Stimulated activated CD4-positive, alpha-beta T cell treated with anti-CD3 and anti-CD28 coated beads, Interleukin-15, amount 100 ng/mL, for 1 hour (primary cell): Measurements from ENCODE around the gene LRP10.

Source experiments
- DNase-seq, 2 donors: peaks; one replicate each; pipeline ENCODE4 v3.0.0-alpha.2; 2020; ENCODE audit warnings: low read depth in 1 of 2, low spot score in 1 of 2

LRP10 gene

DNA sequence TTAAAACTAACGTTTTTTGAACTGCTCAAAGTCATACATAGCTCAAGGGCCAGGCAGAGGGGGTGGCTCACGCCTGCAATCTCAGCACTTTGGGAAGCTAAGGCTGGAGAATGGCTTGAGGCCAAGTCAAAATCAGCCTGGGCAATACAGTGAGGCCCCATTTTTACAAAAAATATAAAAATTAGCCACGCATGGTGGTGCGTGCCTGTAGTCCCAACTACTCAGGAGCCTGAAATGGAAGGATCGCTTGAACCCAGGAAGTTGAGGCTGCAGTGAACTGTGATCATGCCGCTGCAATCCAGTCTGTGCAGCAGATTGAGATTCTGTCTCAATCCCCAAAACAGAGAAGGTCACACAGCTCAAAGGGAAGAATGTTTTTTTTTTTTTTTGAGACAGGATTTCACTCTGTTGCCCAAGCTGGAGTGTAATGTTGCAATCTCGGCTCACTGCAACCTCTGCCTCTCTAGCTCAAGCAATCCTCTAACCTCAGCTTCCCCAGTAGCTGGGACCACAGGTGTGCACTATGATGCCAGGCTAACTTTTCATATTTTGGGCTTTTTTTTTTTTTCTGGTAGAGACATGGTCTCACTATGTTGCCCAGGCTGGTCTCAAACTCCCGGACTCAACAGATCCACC lies 44.5 kb downstream of the LRP10 start:
- DNase-seq: no peak

DNA sequence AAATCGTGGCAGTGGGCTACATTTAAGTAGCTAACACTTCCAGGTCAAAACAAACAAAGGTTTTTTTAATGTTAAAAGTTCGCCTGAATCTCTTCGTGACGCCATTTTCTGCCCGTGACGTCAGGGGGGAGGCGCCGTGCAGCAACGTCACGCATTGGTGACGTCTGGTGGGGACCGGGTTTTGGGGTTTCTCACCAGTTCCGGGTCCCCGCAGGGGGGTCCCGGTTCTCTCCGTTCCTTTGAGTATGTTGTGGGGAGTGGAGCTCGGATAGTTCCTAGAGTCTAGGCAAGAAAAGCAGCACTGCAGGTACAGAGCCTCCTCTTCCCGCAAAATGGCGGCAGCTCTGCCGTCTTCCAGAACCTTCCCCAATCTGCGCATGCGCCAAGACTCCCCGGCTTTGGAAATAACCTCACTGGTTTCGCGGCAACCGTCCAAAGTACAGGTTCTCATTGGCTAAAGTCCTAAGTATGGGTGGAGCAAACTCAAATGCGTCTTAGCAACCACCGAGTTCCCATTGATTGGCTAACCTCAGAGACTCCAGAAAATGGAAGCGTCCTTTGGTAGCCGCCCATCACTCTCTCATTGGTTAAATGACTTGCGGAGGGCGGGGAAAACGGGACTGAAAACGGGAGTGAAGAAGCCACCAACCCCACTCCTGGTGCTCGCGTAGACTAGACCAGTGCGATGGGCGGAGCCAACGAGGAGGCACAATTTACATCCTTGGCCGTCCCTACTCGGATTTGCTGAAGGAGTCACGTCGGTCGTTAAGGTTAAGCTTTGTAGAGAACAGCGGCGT lies 47.5 kb downstream of the LRP10 start, which contains the start of gene RBM23:
Gene RBM23, minus strand, starts transcription at position 346 of the 797 bp plus-strand sequence.
- peak; percentile 97 to 98 for DNase-seq

DNA sequence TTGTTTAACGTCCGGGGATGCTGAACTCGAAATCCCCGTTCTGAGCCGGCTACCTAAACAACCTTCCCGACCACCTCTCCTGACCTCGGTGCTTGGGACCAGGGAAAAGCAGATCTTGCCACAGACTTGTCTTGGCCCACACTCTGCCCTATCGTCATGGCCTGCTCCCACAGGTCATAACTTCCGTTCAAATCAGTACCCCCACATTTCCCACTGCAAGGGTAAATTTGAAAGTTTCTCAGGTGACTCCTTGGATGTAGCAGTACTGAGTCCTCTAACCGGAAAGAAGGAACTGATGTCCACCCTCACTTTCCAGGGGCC lies 48.0 kb downstream of the LRP10 start:
- no peak for DNase-seq

DNA sequence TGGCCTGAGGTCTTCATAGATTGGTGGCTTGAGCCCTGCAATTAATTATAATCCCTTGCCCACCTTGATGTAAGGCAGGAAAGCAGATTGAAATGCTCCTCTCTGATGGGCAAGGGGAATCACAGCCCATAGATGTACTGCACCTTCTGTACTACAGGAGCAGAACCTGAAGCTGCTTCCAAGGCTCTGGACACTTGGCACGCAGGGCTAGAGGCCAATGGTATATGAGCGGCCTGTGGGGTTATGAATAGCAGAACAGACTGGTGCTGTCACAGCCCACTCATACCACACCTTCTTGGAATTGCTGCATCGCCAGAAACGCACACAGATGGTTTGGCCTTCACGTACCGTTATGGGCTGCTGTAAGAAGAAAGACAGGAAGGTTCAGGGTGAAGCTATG lies 49.2 kb downstream of the LRP10 start:
- no peak for DNase-seq

DNA sequence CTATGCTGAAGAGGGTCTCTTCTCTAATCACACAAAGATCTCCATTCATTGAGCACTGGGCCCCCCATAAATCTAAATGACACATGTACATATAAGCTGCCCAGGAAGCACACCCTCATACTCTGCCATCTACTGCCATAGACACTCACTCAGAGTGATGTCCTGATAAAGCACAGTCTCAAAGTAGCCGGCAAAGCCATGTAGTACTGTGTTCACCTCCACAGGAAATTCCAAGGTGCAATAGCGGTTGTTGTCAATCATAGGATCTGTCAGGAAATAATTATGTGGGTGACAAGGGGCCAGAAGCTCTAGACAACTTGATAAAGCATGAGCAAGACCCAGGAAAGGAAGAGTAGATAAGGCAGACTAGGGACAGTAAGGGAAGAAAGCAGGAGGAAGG lies 50.8 kb downstream of the LRP10 start:
- DNase-seq: no peak

DNA sequence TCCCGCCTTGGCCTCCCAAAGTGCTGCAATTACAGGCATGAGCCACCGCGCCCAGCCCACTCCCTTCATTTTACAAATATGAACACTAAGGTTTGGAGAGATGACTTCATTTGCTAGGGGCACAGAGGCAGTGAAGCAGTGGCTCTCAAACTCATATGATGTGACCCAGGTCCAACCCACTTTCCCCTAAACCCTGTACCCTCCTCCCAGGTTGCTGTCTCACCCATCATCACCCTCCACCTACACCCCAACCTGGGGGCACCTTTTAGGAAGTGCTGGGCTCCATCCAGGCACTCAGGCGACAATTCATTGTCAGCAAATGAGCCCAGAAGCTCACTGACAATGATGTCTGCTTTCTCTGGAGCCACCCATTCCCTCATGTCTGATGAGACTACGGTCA lies 52.2 kb downstream of the LRP10 start:
- no peak for DNase-seq

DNA sequence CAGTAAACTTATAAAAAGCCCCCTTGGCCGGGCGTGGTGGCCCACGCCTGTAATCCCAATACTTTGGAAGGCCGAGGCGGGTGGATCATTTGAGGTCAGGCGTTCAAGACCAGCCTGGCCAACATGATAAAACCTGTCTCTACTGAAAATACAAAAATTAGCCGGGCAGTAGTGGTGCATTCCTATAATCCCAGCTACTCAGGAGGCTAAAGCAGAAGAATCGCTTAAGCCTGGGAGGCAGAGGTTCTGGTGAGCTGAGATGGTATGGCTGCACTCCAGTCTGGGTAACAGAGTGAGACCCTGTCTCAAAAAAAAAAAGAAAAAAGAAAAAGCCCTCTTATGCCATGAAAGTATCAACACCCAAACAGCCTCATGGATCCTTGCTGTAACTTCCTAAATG lies 54.0 kb downstream of the LRP10 start:
- no peak for DNase-seq

DNA sequence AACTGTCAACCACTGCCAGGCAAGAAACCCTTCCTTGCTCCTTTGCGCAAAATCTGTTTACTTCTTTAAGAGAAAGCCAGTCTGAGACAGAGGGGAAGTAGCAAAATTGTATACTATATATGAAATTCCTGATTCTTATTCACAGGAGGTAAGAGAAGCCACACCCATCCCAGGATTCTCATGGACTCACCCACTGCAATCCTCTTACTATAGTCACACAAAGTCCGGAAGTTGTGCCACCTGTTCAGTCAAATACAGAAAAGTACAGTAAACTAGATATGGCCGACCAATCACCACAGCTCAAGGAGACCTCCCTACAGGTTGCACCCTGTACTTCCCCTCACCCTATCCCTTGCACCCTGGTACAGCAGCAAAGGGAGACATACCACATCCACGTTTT lies 54.8 kb downstream of the LRP10 start:
- no peak for DNase-seq

DNA sequence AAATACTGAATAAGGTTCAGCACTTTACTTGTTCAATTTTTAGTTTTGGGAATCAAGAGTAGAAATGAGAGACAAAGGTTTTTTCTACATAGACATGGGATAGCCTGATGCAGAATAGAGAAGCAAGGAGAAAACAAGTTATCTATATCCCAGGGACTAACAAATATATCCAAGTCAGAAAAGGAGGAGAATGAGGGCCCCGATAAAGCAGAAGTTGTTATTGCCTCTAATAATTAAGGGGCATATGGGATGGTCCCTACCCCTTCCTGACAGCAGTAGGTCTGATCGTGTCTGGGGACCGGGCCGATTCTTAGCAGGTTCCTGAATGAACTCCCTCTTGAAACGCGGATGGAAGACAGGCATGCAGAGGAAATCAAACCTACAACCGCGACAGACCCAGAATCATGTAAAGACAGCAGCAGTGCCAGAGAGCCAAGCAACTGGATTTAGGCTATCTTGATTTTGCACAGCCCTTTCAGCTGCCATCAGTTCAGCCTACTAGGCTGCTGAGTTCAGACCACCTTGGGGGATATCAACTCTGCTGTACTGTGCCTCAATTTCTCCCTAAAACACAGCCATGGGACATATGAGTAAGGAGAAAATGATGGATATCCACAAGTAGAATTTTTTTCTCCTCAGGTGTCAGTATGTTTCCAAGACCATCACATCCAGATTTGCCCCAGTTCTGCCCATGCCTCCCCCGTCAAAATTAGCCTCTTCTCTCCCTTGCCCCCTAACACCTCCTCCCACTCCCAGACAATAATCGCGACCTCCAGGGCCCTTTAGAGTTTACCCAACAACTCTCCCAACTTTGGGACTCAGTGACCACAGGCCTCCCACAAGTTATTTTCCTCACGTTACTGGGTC lies 56.9 kb downstream of the LRP10 start:
- no peak for DNase-seq

DNA sequence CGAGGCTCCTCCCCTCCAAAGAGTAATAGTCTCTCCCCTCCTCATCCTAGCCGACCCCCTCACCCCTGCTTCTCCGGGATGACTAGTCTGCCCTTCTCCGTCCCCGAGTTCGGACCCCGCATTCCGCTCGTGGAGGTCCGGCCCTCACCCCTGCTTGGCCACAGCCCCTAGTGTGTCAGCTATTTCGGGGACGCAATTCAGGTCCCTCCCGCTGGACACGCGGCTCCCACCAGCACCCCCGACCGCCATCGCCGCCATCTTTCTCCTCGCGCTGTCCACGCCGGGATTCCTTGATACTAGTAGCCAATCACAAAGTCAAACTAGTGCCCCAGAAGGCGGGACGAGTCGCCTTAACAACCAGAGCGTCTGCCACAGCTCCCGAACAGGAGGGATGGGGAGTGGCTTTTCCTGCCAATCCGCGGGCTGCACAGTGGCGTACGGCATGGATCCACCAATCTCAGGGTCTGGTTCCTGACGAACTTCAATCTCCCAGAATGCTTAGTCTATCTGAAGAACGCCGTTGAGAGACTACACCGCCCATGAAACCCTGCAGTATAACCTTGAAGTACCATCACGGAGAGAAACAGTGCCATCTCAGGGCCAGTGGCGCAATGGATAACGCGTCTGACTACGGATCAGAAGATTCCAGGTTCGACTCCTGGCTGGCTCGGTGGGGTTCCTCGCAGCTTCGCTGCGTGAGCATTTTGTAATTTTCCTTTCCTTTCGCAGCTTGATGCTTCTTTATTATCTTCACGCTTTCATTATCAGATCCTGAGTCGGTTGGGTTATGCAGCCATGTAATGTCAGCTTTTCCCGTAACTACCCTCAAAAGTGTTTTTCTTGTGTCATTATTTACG lies 57.8 kb downstream of the LRP10 start, which contains the start of gene PRMT5:
Gene PRMT5, minus strand, starts transcription at position 273 of the 857 bp plus-strand sequence. Its CDS starts 15 bp downstream, at position 258.
- DNase-seq: peak; percentile 92 to 93

DNA sequence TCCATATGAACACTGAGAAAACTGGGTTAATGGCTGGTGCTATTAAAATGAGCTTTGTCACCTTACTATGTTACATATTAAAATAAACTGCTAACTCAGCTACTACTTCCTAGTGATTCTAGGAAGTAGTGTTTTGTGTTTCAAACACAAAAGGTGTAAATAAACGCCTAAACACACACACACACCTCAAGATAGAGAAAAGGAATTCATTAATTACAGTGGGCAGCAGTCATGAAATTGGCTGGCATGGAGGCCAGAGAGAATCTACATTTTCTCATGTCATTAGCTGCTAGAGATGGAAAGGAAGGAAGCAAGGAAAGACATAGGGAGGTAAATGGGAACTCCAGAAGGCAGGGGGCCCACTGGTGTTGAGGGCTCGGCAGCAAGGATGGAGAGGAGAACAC lies 58.4 kb downstream of the LRP10 start:
- DNase-seq: no peak
